Bone marrow (tissue), 2 donors: Measurements from ENCODE around the gene EHF.

ENCODE experiments used
- DNase-seq, 2 donors: peaks; one replicate each; lab custom pipeline; 2025; lab: John Stamatoyannopoulos, UW

The EHF gene

DNA sequence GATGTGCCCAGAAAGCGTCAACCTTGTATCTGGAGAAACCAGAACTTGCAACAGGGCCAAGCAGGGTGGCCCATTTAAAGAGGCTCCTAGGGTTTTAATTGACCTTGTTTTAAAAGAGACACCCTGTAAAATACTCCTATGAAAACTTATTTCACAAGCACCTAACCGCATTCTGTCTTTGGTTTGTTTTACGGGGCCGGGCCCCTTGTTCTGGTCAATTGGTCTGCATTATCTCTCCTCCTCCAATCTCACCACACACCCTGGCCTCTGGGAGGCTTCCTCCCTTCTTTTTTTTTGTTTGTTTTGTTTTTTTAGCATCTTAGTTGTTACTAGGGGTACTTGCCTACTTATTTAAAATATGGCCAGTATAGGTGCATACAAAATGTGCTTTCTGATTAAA, 4.7 kb downstream of the EHF start:
- DNase-seq = no peak

- DNase-seq = no peak
Observed at GRCh38 chr11:34626393-34626792, 5.5 kb downstream of the EHF start.

DNA sequence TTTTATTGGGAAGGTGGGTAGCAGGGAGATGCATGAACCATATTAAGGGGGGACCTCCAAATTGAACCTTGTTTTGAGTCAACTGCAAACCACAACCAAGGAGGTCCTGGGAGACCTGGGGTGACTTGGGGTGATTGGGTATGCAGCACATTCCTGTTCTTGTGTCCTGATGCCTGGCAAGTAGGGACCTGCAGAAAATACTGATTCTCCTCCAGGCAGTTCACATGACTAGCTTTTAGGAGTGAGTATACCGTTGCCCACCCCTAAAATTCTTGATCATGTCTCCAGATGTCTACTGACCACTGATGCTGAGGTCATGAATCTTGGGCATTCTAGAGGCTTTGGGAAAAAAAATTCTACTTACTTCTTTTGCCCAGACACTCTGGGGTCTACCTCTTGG, 6.3 kb downstream of the EHF start:
- DNase-seq = no peak

DNA sequence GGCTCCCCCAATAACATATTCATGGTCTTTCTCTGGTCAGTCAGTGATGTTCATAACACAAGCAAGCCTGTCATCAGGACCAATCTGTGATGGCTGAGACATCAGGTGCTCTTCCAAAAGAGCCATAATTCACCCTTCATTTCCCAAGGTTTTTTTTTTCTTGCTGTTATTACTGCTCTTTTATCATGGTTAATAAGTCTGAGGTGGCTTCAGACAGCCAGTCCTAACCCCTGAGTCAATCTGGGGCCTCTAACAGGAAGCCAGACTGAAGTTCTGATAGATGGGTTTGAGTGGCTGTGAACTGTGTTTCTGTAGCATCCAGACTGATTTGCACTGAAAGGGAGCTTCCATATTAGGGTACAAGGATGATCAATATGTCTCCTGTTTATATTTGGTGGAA, 8.8 kb downstream of the EHF start:
- no peak for DNase-seq

DNA sequence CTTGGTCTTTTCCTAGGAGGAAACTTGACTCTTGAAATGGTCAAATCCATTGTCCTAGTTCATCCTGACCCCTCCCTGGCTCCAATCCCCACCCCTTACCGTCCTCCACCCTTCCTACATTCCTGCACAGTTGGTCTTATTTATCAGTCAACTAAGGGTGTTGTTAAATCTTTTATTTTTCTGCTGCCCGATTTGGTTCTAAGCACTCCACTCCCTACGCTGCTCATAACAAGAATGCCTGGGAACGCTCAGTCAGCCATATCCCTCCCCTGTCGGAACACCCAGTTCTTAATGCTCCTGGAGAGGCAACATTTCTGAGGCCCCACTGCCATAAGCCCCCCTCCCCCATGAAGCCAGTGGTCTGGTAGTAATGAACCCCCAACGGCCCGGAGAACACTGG, 9.7 kb downstream of the EHF start:
- DNase-seq = no peak

- no peak for DNase-seq
Observed at GRCh38 chr11:34631297-34631696, 10.4 kb downstream of the EHF start.

GRCh38 chr11:34631737-34632104, 10.8 kb downstream of the EHF start:
- DNase-seq = no peak

- DNase-seq = no peak
Observed at GRCh38 chr11:34632105-34632791, 11.4 kb downstream of the EHF start.

- no peak for DNase-seq
Observed at GRCh38 chr11:34633640-34633989, 12.7 kb downstream of the EHF start.

- peak in 1 of 2 donors; percentile 19 for DNase-seq
Observed at GRCh38 chr11:34633990-34634693, 13.2 kb downstream of the EHF start.

DNA sequence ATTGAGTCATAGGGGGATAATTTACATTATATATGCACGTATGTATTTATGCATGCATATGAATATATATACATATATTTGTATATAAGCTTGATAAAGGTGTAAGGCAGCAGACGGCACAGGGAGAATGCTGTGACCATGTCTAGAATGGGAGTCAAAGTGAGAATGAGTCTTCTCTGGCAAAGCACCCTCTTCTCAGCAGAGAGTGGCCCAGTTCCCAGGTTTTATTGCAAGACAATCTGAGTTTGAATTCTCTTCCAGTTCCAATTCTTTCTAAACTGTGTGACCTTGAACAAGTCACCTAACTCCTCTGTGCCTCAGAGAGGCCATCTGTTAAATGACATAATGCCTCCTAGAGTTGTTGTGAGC, 13.8 kb downstream of the EHF start:
- no peak for DNase-seq

DNA sequence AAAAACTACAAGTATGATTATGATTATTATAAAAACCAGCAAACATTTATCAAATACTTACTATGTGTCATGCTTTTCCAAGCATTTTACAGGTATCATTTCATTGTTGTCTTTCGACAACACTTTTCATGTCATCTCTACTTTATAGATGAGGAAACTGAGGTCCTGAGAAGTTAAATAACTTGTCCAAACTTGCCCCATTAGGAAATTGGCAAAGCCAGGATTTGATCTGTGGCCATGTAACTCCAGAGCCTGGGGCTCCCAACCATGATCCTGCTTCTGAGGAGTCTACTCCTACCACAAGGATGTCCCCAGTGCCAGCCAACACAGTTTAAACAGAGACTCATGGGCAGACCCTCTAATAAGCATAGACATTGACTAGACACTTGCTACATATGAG, 15.2 kb downstream of the EHF start:
- DNase-seq = no peak

DNA sequence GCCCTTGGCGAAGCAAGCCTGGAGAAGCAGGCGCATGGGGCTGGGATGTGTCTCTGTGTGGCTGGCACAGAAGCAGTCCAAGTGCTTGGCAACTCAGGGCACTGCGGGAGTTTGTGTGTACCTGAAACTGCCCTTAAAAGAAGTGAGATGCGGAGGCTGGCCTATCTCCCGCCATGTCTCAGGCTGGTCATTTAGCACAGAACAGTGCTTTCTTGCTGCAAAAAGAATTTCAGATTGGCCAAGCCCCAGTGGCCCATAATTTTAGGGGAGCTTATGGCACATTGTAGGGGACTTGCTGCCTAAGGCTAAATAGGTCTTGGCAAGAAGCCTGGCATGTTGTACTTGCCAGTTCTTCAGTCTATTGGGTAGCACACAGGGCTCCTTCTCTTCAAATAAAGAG, 16.4 kb downstream of the EHF start:
- no peak for DNase-seq

GRCh38 chr11:34638897-34639296, 18.0 kb downstream of the EHF start:
- no peak for DNase-seq

DNA sequence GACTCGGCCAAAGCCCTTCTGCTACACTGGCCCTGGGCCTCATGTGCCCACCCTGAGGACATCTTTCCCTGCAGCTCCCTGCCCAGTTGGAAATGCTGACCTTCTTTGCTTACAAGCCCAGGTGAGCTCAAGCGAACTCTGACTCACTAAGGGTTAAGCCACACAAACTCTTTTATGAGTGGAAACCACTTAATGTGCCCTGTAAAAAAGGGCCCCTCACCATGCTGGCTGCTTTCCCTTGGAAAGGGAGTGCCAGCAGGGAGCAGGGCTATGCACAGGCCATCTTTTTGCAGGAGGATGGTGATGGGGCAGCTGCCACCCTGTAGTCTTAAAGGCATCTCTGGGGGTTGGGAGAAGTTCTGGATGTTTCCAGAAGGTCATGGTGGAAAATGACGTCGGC, 18.7 kb downstream of the EHF start:
- DNase-seq = no peak

DNA sequence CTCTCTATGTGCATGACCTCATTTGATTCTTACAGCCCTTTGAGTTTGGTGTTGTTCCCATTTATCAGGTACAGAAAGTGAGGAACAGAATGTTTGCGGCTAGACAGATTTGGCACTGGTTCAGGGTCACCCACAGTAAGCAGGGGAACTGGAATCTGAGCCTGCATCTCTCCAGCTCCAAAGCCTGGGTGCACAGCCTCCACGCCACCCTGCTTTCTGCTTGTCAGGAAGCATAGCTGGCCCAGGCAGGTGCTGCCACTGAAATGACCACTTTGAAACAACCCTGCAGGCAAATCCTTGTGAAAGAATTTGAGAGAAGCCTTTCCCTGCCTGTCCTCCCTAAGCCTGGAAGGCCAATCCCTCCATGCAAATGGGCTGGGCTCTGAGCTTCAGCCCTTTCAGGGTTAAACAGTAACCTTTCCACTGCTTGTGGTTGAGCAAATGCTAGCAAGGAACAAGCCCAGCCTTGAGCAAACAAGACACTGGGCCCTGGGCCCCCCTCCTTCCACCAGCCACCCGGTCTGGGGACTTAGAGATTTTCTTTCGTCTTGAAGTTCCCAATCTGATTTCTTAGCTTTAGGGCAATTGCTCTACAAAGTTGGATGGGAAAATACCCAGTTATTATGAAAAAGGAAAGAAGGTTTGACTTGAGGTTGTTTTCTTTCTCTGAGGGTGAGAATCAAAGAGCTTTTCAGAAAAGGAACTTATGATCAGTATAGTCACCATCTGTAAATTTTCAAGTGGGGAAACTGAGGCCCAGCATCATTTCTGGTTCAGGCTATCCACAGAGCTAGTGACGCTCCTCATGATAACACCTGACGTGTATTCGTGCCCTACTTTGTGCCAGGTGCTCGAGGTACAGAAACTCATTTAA, 19.4 kb downstream of the EHF start:
- no peak for DNase-seq

GRCh38 chr11:34640924-34641275, 20.0 kb downstream of the EHF start:
- DNase-seq = no peak

- no peak for DNase-seq
Observed at GRCh38 chr11:34641456-34641855, 20.6 kb downstream of the EHF start.

- no peak for DNase-seq
Observed at GRCh38 chr11:34642001-34642554, 21.2 kb downstream of the EHF start.

GRCh38 chr11:34642873-34643272, 22.0 kb downstream of the EHF start:
- DNase-seq = no peak

DNA sequence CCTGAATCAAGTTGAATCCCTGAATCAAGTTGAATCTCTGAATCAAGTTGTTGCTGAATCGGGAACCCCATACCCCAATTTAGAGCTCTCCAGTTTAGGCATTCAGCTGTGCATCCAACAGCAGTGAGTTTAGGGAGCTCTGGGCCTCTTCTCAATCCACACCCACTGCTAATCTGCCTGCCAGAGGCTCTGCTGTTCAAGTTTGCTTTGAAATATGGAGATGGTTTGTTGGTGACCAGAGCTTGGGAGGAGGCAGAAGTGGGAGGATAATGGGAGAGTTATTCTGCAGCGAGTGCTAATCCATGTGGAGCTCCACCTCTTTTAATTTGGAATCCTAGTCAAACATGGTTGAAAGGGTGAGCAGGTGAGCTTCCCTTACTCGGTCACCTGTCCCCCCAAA, 22.4 kb downstream of the EHF start:
- no peak for DNase-seq

- no peak for DNase-seq
Observed at GRCh38 chr11:34643846-34644245, 23.0 kb downstream of the EHF start.
